GM23338 (cell line): ENCODE data around the gene DCP1B. TPM values are rescaled to one million over a fixed set of nuclear protein-coding genes. Genes with fewer than 3 reads are reported as not detected.

Experiments used
- ATAC-seq: fragments of 200-7000 bp; cut with Tn5 transposase; 3 replicates; pipeline ENCODE4 v1.9.1; 2020
- DNase-seq: peaks from one replicate; pipeline ENCODE4 v3.0.0-alpha.2; 2015; ENCODE audit warnings: low spot score
- H2AFZ ChIP-seq: fragments of 200-600 bp; sonication (generic); 2 replicates; pipeline ENCODE4 v1.8.0; 2016; ENCODE audit warnings: antibody characterized with exemption, mild to moderate bottlenecking, moderate library complexity
- H3F3A ChIP-seq: fragments of 200-600 bp; sonication (generic); replicated peaks from 2 replicates; pipeline ENCODE4 v1.8.0; 2017; ENCODE audit warnings: antibody characterized with exemption, mixed run types, low read depth
- H3K27ac ChIP-seq: fragments of 200-600 bp; sonication (generic); 2 replicates; pipeline ENCODE4 v1.6.1; 2016; ENCODE audit warnings: low read depth
- H3K27me3 ChIP-seq: fragments of 200-600 bp; sonication (generic); 2 replicates; pipeline ENCODE4 v1.8.0; 2016; ENCODE audit warnings: mild to moderate bottlenecking, mixed run types, moderate library complexity; ENCODE audit not compliant: insufficient read depth
- H3K36me3 ChIP-seq: fragments of 200-600 bp; sonication (generic); 2 replicates; pipeline ENCODE4 v1.8.0; 2016; ENCODE audit warnings: mild to moderate bottlenecking; ENCODE audit not compliant: insufficient read depth
- H3K4me1 ChIP-seq: fragments of 200-600 bp; sonication (generic); 2 replicates; pipeline ENCODE4 v1.8.0; 2016; ENCODE audit warnings: mild to moderate bottlenecking, moderate library complexity; ENCODE audit not compliant: insufficient read depth
- H3K4me2 ChIP-seq: fragments of 200-600 bp; sonication (generic); 2 replicates; pipeline ENCODE4 v1.7.1; 2017; ENCODE audit warnings: mixed run types
- H3K4me3 ChIP-seq: fragments of 200-600 bp; sonication (generic); 2 replicates; pipeline ENCODE4 v1.6.1; 2016; ENCODE audit warnings: mixed run types
- H3K79me2 ChIP-seq: fragments of 200-600 bp; sonication (generic); replicated peaks from 2 replicates; pipeline ENCODE4 v1.8.0; 2017; ENCODE audit warnings: mild to moderate bottlenecking; ENCODE audit not compliant: insufficient read depth
- H3K9me2 ChIP-seq: fragments of 200-600 bp; sonication (generic); 2 replicates; pipeline ENCODE4 v1.8.0; 2017; ENCODE audit not compliant: insufficient read depth
- H4K20me1 ChIP-seq: fragments of 200-600 bp; sonication (generic); replicated peaks from 2 replicates; pipeline ENCODE4 v1.8.0; 2017; ENCODE audit warnings: mild to moderate bottlenecking; ENCODE audit not compliant: insufficient read depth
- H3K27ac Mint-ChIP-seq: 2 replicates; pipeline ENCODE4 v1.8.0; 2020; ENCODE audit warnings: inconsistent platforms, mild to moderate bottlenecking, moderate library complexity, mixed read lengths
- H3K27me3 Mint-ChIP-seq: 3 replicates; pipeline ENCODE4 v1.8.0; 2022; ENCODE audit warnings: low read depth, mild to moderate bottlenecking, moderate library complexity, mixed read lengths, inconsistent platforms; ENCODE audit not compliant: insufficient read depth, poor library complexity
- H3K36me3 Mint-ChIP-seq: 3 replicates; pipeline ENCODE4 v1.8.0; 2021; ENCODE audit warnings: low read depth, mild to moderate bottlenecking, inconsistent platforms, moderate library complexity, mixed read lengths
- H3K4me1 Mint-ChIP-seq: 3 replicates; pipeline ENCODE4 v1.8.0; 2020; ENCODE audit warnings: mild to moderate bottlenecking, inconsistent platforms, mixed read lengths
- H3K4me3 Mint-ChIP-seq: 3 replicates; pipeline ENCODE4 v1.8.0; 2021; ENCODE audit warnings: moderate library complexity, mild to moderate bottlenecking, inconsistent platforms, mixed read lengths
- H3K9me3 Mint-ChIP-seq: 3 replicates; pipeline ENCODE4 v1.8.0; 2020; ENCODE audit warnings: moderate library complexity, mild to moderate bottlenecking, inconsistent platforms, mixed read lengths
- CREB1 ChIP-seq: fragments of 250-450 bp; sonication (Bioruptor Pico); IDR thresholded peaks from 2 replicates; pipeline ENCODE4 v1.5.0; 2020; ENCODE audit warnings: low read depth, mild to moderate bottlenecking, moderate library complexity
- CTCF ChIP-seq, 2 experiments: fragments of 200-600 bp in 1 of 2; sonication (generic) in 1 of 2; conservative IDR thresholded peaks; 2 replicates each; pipeline versions ENCODE4 v1.5.1 to v1.6.1; 2016 to 2017; ENCODE audit warnings: antibody characterized with exemption in 2 of 2, low read depth in 2 of 2, mild to moderate bottlenecking in 2 of 2, moderate library complexity in 1 of 2
- ETS1 ChIP-seq: IDR thresholded peaks from 2 replicates; pipeline ENCODE4 v1.6.1; 2016; ENCODE audit warnings: antibody characterized with exemption
- EZH2 ChIP-seq: fragments of 200-600 bp; sonication (generic); IDR thresholded peaks from one replicate; pipeline ENCODE4 v1.8.0; 2017; ENCODE audit warnings: antibody characterized with exemption, mild to moderate bottlenecking, low read depth; ENCODE audit not compliant: unreplicated experiment
- EZH2phosphoT487 ChIP-seq: fragments of 200-600 bp; sonication (generic); IDR thresholded peaks from one replicate; pipeline ENCODE4 v1.8.1; 2018; ENCODE audit warnings: antibody characterized with exemption; ENCODE audit not compliant: unreplicated experiment
- JUNB ChIP-seq: IDR thresholded peaks from one replicate; pipeline ENCODE4 v1.6.1; 2016; ENCODE audit warnings: antibody characterized with exemption; ENCODE audit not compliant: unreplicated experiment
- NANOG ChIP-seq: IDR thresholded peaks from 2 replicates; pipeline ENCODE4 v1.6.1; 2016; ENCODE audit warnings: antibody characterized with exemption, borderline replicate concordance
- POLR2AphosphoS5 ChIP-seq: IDR thresholded peaks from 2 replicates; pipeline ENCODE4 v1.6.1; 2016; ENCODE audit warnings: antibody characterized with exemption, low read depth
- REST ChIP-seq: IDR thresholded peaks from one replicate; pipeline ENCODE4 v1.6.1; 2018; ENCODE audit warnings: antibody characterized with exemption; ENCODE audit not compliant: unreplicated experiment
- STAT1 ChIP-seq: IDR thresholded peaks from one replicate; pipeline ENCODE4 v1.6.1; 2016; ENCODE audit warnings: antibody characterized with exemption; ENCODE audit not compliant: unreplicated experiment
- ZNF114 ChIP-seq: fragments of 250-450 bp; sonication (Bioruptor Pico); IDR thresholded peaks from 2 replicates; pipeline ENCODE4 v1.5.0; 2020; ENCODE audit warnings: mild to moderate bottlenecking, moderate library complexity
- ZNF331 ChIP-seq: fragments of 250-450 bp; sonication (Bioruptor Pico); IDR thresholded peaks from 2 replicates; pipeline ENCODE4 v1.5.0; 2020; ENCODE audit warnings: low read depth, mild to moderate bottlenecking, moderate library complexity
- ZNF462 ChIP-seq: fragments of 250-450 bp; sonication (Bioruptor Pico); IDR thresholded peaks from 2 replicates; pipeline ENCODE4 v1.5.0; 2020; ENCODE audit warnings: mild to moderate bottlenecking, moderate library complexity
- polyA plus RNA-seq: library from polyadenylated mRNA; unstranded; fragments of >200 nt; fragmentation: Nextera tagmentation; extraction: Ambion mirVana; gene quantifications from 2 replicates; pipeline ENCODE4 v1.2.1, GENCODE V29; 2016
- total RNA-seq: library from RNA; depleted of rRNA; stranded (reverse); fragments of >200 nt; shearing (Covaris generic); gene quantifications from 2 replicates; pipeline ENCODE4 v1.2.3, GENCODE V29; 2014

The DCP1B gene
- total and polyA plus RNA-seq, 2 experiments from 2014 or later, result 24.4 to 29.8 TPM

- Histone ChIP-seq H3K79me2 (no peaks in the 10 kb centered on the region), H3F3A (no peaks in the 10 kb centered on the region), H3K9me2 (no peaks in the 10 kb centered on the region), H3K4me3 (no peak overlapping the region), H3K27me3 (no peaks in the 10 kb centered on the region), H3K4me2 (no peak overlapping the region), H2AFZ (no peak overlapping the region), H3K36me3 (no peaks in the 10 kb centered on the region), H3K4me1 (no peaks in the 10 kb centered on the region), H4K20me1 (no peaks in the 10 kb centered on the region), H3K27ac (no peak overlapping the region)
- H3K9me3 Mint-ChIP-seq, result no peaks in the 10 kb centered on the region; the same call in 2 of the 3 replicates
- H3K36me3 Mint-ChIP-seq, result no peaks in the 10 kb centered on the region
- peaks cover 13% of the 10 kb centered on the region for H3K4me1 Mint-ChIP-seq
- DNase-seq, result no peak
- no peaks in the 10 kb centered on the region for H3K27me3 Mint-ChIP-seq
- TF ChIP-seq REST (no peak), EZH2phosphoT487 (no peak), CTCF (conservative IDR thresholded peaks at IDR 0.05; ENCODE audit: low read depth in 2 of 2) (no peak), NANOG (no peak), ZNF331 (CRISPR knock-in tag) (no peak), ETS1 (no peak), EZH2 (no peak), ZNF114 (CRISPR knock-in tag) (no peak), ZNF462 (no peak), POLR2AphosphoS5 (no peak), CREB1 (CRISPR knock-in tag) (no peak), STAT1 (no peak), JUNB (no peak)
- no peak overlapping the region for H3K27ac Mint-ChIP-seq
- no peak for ATAC-seq
- H3K4me3 Mint-ChIP-seq, result no peak overlapping the region
These were observed 16.3 kb upstream of the DCP1B start for GRCh38 chr12:2020511-2020910.
